Smooth muscle cell (in vitro differentiated cells): ENCODE results near the gene HNRNPUL1. TPM values are rescaled to one million over a fixed set of nuclear protein-coding genes. Genes with fewer than 3 reads are reported as not detected.

Source experiments
- DNase-seq: peaks from one replicate; lab custom pipeline; 2025; ENCODE audit not compliant: unreplicated experiment; lab: John Stamatoyannopoulos, UW
- H2AFZ ChIP-seq: fragments of 200-600 bp; sonication (generic); 2 replicates; pipeline ENCODE4 v1.6.0; 2016; ENCODE audit warnings: antibody characterized with exemption, low read depth, mild to moderate bottlenecking
- H3F3A ChIP-seq: fragments of 200-600 bp; sonication (generic); 2 replicates; pipeline ENCODE4 v1.6.0; 2017; ENCODE audit warnings: antibody characterized with exemption, low read depth
- H3K27ac ChIP-seq: fragments of 200-600 bp; sonication (generic); 2 replicates; pipeline ENCODE4 v1.5.1; 2016; ENCODE audit warnings: low read depth, mild to moderate bottlenecking
- H3K27me3 ChIP-seq: fragments of 200-600 bp; sonication (generic); 2 replicates; pipeline ENCODE4 v1.6.1; 2016; ENCODE audit warnings: low read depth, mild to moderate bottlenecking
- H3K36me3 ChIP-seq: fragments of 200-600 bp; sonication (generic); 2 replicates; pipeline ENCODE4 v1.5.1; 2016; ENCODE audit warnings: low read depth
- H3K4me1 ChIP-seq: fragments of 200-600 bp; sonication (generic); 2 replicates; pipeline ENCODE4 v1.5.1; 2016; ENCODE audit warnings: low read depth
- H3K4me2 ChIP-seq: fragments of 200-600 bp; sonication (generic); 2 replicates; pipeline ENCODE4 v1.6.0; 2016; ENCODE audit warnings: mild to moderate bottlenecking
- H3K4me3 ChIP-seq: fragments of 200-600 bp; sonication (generic); 2 replicates; pipeline ENCODE4 v1.5.1; 2016; ENCODE audit warnings: mild to moderate bottlenecking
- H3K79me2 ChIP-seq: fragments of 200-600 bp; sonication (generic); 2 replicates; pipeline ENCODE4 v1.6.0; 2016; ENCODE audit warnings: low read depth, mild to moderate bottlenecking
- H3K9ac ChIP-seq: fragments of 200-600 bp; sonication (generic); 2 replicates; pipeline ENCODE4 v1.6.0; 2016; ENCODE audit warnings: low read depth
- H3K9me3 ChIP-seq: fragments of 200-600 bp; sonication (generic); replicated peaks from 2 replicates; pipeline ENCODE4 v1.5.1; 2016; ENCODE audit warnings: low read depth
- H4K20me1 ChIP-seq: fragments of 200-600 bp; sonication (generic); 2 replicates; pipeline ENCODE4 v1.6.0; 2016; ENCODE audit warnings: low read depth
- CTCF ChIP-seq: fragments of 200-600 bp; sonication (generic); IDR thresholded peaks from 2 replicates; pipeline ENCODE4 v1.5.1; 2017; ENCODE audit warnings: borderline replicate concordance, mild to moderate bottlenecking, antibody characterized with exemption; ENCODE audit not compliant: insufficient read depth, poor library complexity, severe bottlenecking
- WGBS: methylation state at CpG from one replicate; pipeline ENCODE4 v1.1.7; 2016; ENCODE audit warnings: low lambda C conversion rate; 5-methylcytosine and 5-hydroxymethylcytosine counted together
- polyA plus RNA-seq: library from polyadenylated mRNA; unstranded; fragments of >200 nt; fragmentation: Nextera tagmentation; extraction: Ambion mirVana; gene quantifications from 2 replicates; pipeline ENCODE4 v1.2.1, GENCODE V29; 2016
- total RNA-seq: library from RNA; depleted of rRNA; stranded (reverse); fragments of >200 nt; gene quantifications from 2 replicates; pipeline ENCODE4 v1.2.3, GENCODE V29; 2014

Gene HNRNPUL1
- total and polyA plus RNA-seq, 2 experiments from 2014 or later, result 101 to 125 TPM

GRCh38 chr19:41302624-41303351 lies 38.6 kb downstream of the HNRNPUL1 start:
- Histone ChIP-seq H3K9ac (no peak overlapping the region), H3K79me2 (peaks cover 9% of the 10 kb centered on the region), H3K27me3 (no peaks in the 10 kb centered on the region), H3K27ac (no peak overlapping the region), H3K9me3 (no peaks in the 10 kb centered on the region), H3K36me3 (peaks cover 20% of the 10 kb centered on the region), H3K4me1 (no peaks in the 10 kb centered on the region), H3F3A (peaks cover 41% of the 10 kb centered on the region), H2AFZ (no peak overlapping the region), H3K4me3 (no peak overlapping the region), H4K20me1 (peaks cover 33% of the 10 kb centered on the region), H3K4me2 (no peak overlapping the region)
- DNase-seq, result no peak
- WGBS, result 95% methylated on average over 21 of the region's 21 CpGs
- TF ChIP-seq CTCF, result no peak

GRCh38 chr19:41303954-41304353 lies 39.8 kb downstream of the HNRNPUL1 start:
- no peak for DNase-seq
- Histone ChIP-seq H3K36me3 (peaks cover 20% of the 10 kb centered on the region), H3K4me3 (no peak overlapping the region), H3K4me1 (peaks cover 4% of the 10 kb centered on the region), H3K79me2 (peaks cover 9% of the 10 kb centered on the region), H3F3A (peaks cover 45% of the 10 kb centered on the region), H3K27me3 (no peaks in the 10 kb centered on the region), H4K20me1 (peaks cover 28% of the 10 kb centered on the region), H3K4me2 (no peak overlapping the region), H2AFZ (no peak overlapping the region), H3K9me3 (no peaks in the 10 kb centered on the region), H3K9ac (no peak overlapping the region), H3K27ac (no peak overlapping the region)
- WGBS, result 98% methylated on average over 14 of the region's 14 CpGs
- no peak for TF ChIP-seq CTCF

- H3K9ac ChIP-seq, result no peak overlapping the region
- TF ChIP-seq CTCF, result no peak
- no peaks in the 10 kb centered on the region for H3K27me3 ChIP-seq
- peaks cover 18% of the 10 kb centered on the region for H4K20me1 ChIP-seq
- no peaks in the 10 kb centered on the region for H3K9me3 ChIP-seq
- 91% methylated on average over 4 of the region's 4 CpGs for WGBS
- peaks cover 20% of the 10 kb centered on the region for H3K36me3 ChIP-seq
- peaks cover 9% of the 10 kb centered on the region for H3K79me2 ChIP-seq
- no peak overlapping the region for H2AFZ ChIP-seq
- H3K4me2 ChIP-seq, result no peak overlapping the region
- peaks cover 10% of the 10 kb centered on the region for H3K4me1 ChIP-seq
- no peak for DNase-seq
- H3K27ac ChIP-seq, result no peak overlapping the region
- peaks cover 42% of the 10 kb centered on the region for H3F3A ChIP-seq
- H3K4me3 ChIP-seq, result no peak overlapping the region
Observed at GRCh38 chr19:41304706-41305483, 40.7 kb downstream of the HNRNPUL1 start.
